SK-N-SH (cell line): ENCODE results near the gene SLBP. TPM values are rescaled to one million over a fixed set of nuclear protein-coding genes. Genes with fewer than 3 reads are reported as not detected.

Experiments
- CTCF ChIA-PET: fragments of 300-600, 350-600 bp; formaldehyde crosslinking; extraction: SDS; loops from one replicate; lab custom pipeline; 2021; lab: Yijun Ruan, JAX
- POLR2A ChIA-PET: fragments of 350-600 bp; sonication (Branson Sonifier 250); formaldehyde crosslinking; extraction: SDS; loops from one replicate; lab custom pipeline; 2020; ENCODE audit warnings: antibody characterized with exemption, inconsistent platforms; lab: Yijun Ruan, JAX
- DNase-seq: peaks from one replicate; pipeline ENCODE4 v3.0.0; 2012
- H2AFZ ChIP-seq: fragments of 200-600 bp; sonication (generic); 2 replicates; pipeline ENCODE4 v1.8.1; 2016; ENCODE audit warnings: antibody characterized with exemption, mild to moderate bottlenecking, low read depth
- H3F3A ChIP-seq: fragments of 200-600 bp; sonication (generic); replicated peaks from 2 replicates; pipeline ENCODE3; 2016; ENCODE audit warnings: antibody characterized with exemption, mild to moderate bottlenecking; ENCODE audit not compliant: insufficient read depth
- H3K27ac ChIP-seq, 2 experiments: fragments of 200-500 bp in 1 of 2; fragments of 200-600 bp in 1 of 2; sonication (Bioruptor generic) in 1 of 2; sonication (generic), shearing (Covaris generic) in 1 of 2; 2 replicates each; pipeline versions ENCODE4 v1.5.1 to v1.6.1; 2014 to 2016; ENCODE audit warnings: low read depth in 2 of 2, inconsistent platforms in 1 of 2, low read length in 1 of 2, mild to moderate bottlenecking in 1 of 2, mixed read lengths in 1 of 2
- H3K27me3 ChIP-seq: fragments of 200-600 bp; sonication (generic), shearing (Covaris generic); 2 replicates; pipeline ENCODE4 v1.6.1; 2016; ENCODE audit warnings: mixed run types; ENCODE audit not compliant: insufficient read depth
- H3K36me3 ChIP-seq, 2 experiments: fragments of 200-500 bp in 1 of 2; fragments of 200-600 bp in 1 of 2; sonication (Bioruptor generic) in 1 of 2; sonication (generic) in 1 of 2; replicated peaks in 1 of 2; 2 replicates each; pipeline versions ENCODE3 to v1.5.1; 2014 to 2016; ENCODE audit warnings: low read length in 1 of 2, mild to moderate bottlenecking in 1 of 2; ENCODE audit not compliant: insufficient read depth in 2 of 2, control insufficient read depth in 1 of 2
- H3K4me1 ChIP-seq, 2 experiments: fragments of 200-500 bp in 1 of 2; fragments of 200-600 bp in 1 of 2; sonication (Bioruptor generic) in 1 of 2; sonication (generic), shearing (Covaris generic) in 1 of 2; 2 replicates each; pipeline versions ENCODE4 v1.5.1 to v1.6.1; 2014 to 2016; ENCODE audit warnings: low read depth in 1 of 2, low read length in 1 of 2, mixed run types in 1 of 2; ENCODE audit not compliant: insufficient read depth in 2 of 2, control insufficient read depth in 1 of 2
- H3K4me2 ChIP-seq: fragments of 200-600 bp; sonication (generic), shearing (Covaris generic); 2 replicates; pipeline ENCODE4 v1.6.1; 2017; ENCODE audit warnings: mixed run types
- H3K4me3 ChIP-seq, 2 experiments: fragments of 200-500 bp in 1 of 2; fragments of 200-600 bp in 1 of 2; sonication (Bioruptor generic) in 1 of 2; sonication (generic), shearing (Covaris generic) in 1 of 2; 2 replicates each; pipeline versions ENCODE4 v1.5.1 to v1.8.1; 2014 to 2016; ENCODE audit warnings: low read depth in 2 of 2, inconsistent platforms in 1 of 2, low read length in 1 of 2, mild to moderate bottlenecking in 1 of 2, mixed read lengths in 1 of 2, moderate library complexity in 1 of 2
- H3K79me2 ChIP-seq: fragments of 200-600 bp; sonication (generic); 2 replicates; pipeline ENCODE4 v1.8.1; 2017; ENCODE audit warnings: mild to moderate bottlenecking; ENCODE audit not compliant: insufficient read depth
- H3K9ac ChIP-seq: fragments of 200-600 bp; sonication (generic); 2 replicates; pipeline ENCODE4 v1.6.1; 2017; ENCODE audit warnings: mixed run types
- H3K9me2 ChIP-seq: fragments of 200-600 bp; sonication (generic); 2 replicates; pipeline ENCODE4 v1.6.1; 2017; ENCODE audit warnings: mixed run types
- H3K9me3 ChIP-seq: fragments of 200-600 bp; sonication (generic); 2 replicates; pipeline ENCODE4 v1.6.1; 2017; ENCODE audit warnings: mixed run types, mild to moderate bottlenecking, moderate library complexity
- H4K20me1 ChIP-seq: fragments of 200-600 bp; sonication (generic); 2 replicates; pipeline ENCODE4 v1.6.1; 2017; ENCODE audit warnings: mild to moderate bottlenecking, mixed run types; ENCODE audit not compliant: insufficient read depth
- EP300 ChIP-seq, 2 experiments: IDR thresholded peaks; 2 replicates each; pipeline versions ENCODE4 v1.4.0 to v1.6.1; 2012; ENCODE audit warnings: borderline replicate concordance in 1 of 2, low read depth in 1 of 2, low read length in 1 of 2
- EZH2phosphoT487 ChIP-seq: fragments of 200-600 bp; sonication (generic); IDR thresholded peaks from 2 replicates; pipeline ENCODE4 v1.6.1; 2017; ENCODE audit warnings: low read depth, mixed run types, mild to moderate bottlenecking, antibody characterized with exemption, moderate library complexity, borderline replicate concordance
- FOSL2 ChIP-seq: IDR thresholded peaks from 2 replicates; pipeline ENCODE4 v1.4.0; 2012; ENCODE audit warnings: low read depth, mild to moderate bottlenecking, moderate library complexity, borderline replicate concordance
- FOXJ3 ChIP-seq: sonication (generic); formaldehyde crosslinking; IDR thresholded peaks from 2 replicates; pipeline ENCODE4 v1.5.1; 2020; ENCODE audit warnings: mild to moderate bottlenecking, missing genetic modification reagents
- FOXM1 ChIP-seq: IDR thresholded peaks from 2 replicates; pipeline ENCODE4 v1.4.0; 2012; ENCODE audit warnings: low read depth, mild to moderate bottlenecking
- JUND ChIP-seq: IDR thresholded peaks from 2 replicates; pipeline ENCODE4 v1.4.0; 2012
- MEF2A ChIP-seq: IDR thresholded peaks from 2 replicates; pipeline ENCODE4 v1.4.0; 2012; ENCODE audit warnings: low read depth, borderline replicate concordance
- NFIC ChIP-seq: IDR thresholded peaks from 2 replicates; pipeline ENCODE4 v1.4.0; 2012; ENCODE audit warnings: borderline replicate concordance
- NRF1 ChIP-seq: IDR thresholded peaks from 2 replicates; pipeline ENCODE4 v1.6.1; 2012; ENCODE audit warnings: low read depth, mild to moderate bottlenecking, low read length
- RAD21 ChIP-seq: IDR thresholded peaks from 2 replicates; pipeline ENCODE4 v1.6.1; 2012; ENCODE audit warnings: mild to moderate bottlenecking, low read length
- RCOR1 ChIP-seq: fragments of 150-350 bp; IDR thresholded peaks from 2 replicates; pipeline ENCODE4 v1.6.1; 2017; ENCODE audit warnings: antibody characterized with exemption, low read length
- RXRA ChIP-seq: IDR thresholded peaks from 2 replicates; pipeline ENCODE4 v1.4.0; 2012; ENCODE audit warnings: low read depth, mild to moderate bottlenecking, borderline replicate concordance
- TCF12 ChIP-seq: IDR thresholded peaks from 2 replicates; pipeline ENCODE4 v1.4.0; 2012
- USF2 ChIP-seq: fragments of 150-350 bp; IDR thresholded peaks from 2 replicates; pipeline ENCODE4 v1.6.1; 2017; ENCODE audit warnings: antibody characterized with exemption, low read length, low read depth, borderline replicate concordance
- YY1 ChIP-seq: IDR thresholded peaks from 2 replicates; pipeline ENCODE4 v1.4.0; 2012; ENCODE audit warnings: low read depth, mild to moderate bottlenecking
- WGBS: methylation state at CpG from one replicate; pipeline ENCODE4 v1.1.6; 2017; ENCODE audit warnings: low lambda C conversion rate; 5-methylcytosine and 5-hydroxymethylcytosine counted together
- polyA plus RNA-seq, 3 experiments: library from polyadenylated mRNA; depleted of rRNA; stranded (reverse); fragments of >200 nt; gene quantifications; 2 replicates each; pipeline ENCODE4 v1.2.3, GENCODE V29; 2012
- TF ChIP-seq, protein P1 (sequence below): IDR thresholded peaks from 2 replicates; pipeline ENCODE4 v1.6.1; 2012; ENCODE audit warnings: mild to moderate bottlenecking, low read depth, low read length, moderate library complexity
- TF ChIP-seq, protein P2 (sequence below): IDR thresholded peaks from 2 replicates; pipeline ENCODE4 v1.4.0; 2012; ENCODE audit warnings: low read depth

Gene SLBP
- polyA plus RNA-seq, 1 of the 3 experiments (the other 2 are of a cell fraction), result 51.5 TPM

- ChIA-PET POLR2A (no interaction called here), CTCF (interaction anchor here (0.9 kb wide), 1 partner anchor 20 kb away, joined by 3 read pairs; no protein-coding TSS in a partner anchor)
- H3K9ac ChIP-seq, result no peak overlapping the region
- H3K27ac ChIP-seq, result no peak overlapping the region
- H3K9me2 ChIP-seq, result no peaks in the 10 kb centered on the region
- DNase-seq, result no peak
- H4K20me1 ChIP-seq, result peaks cover 3% of the 10 kb centered on the region; the same call in 1 of the 2 replicates
- H3F3A ChIP-seq, result no peaks in the 10 kb centered on the region
- no peak overlapping the region for H3K4me3 ChIP-seq
- WGBS, result 89% methylated on average over 3 of the region's 3 CpGs
- TF ChIP-seq EP300 (IDR thresholded peaks at IDR 0.05; ENCODE audit: borderline replicate concordance in 1 of 2, low read depth in 1 of 2, low read length in 1 of 2), result no peak
- TF ChIP-seq USF2, result no peak
- no peak for TF ChIP-seq RAD21
- no peak for TF ChIP-seq FOXJ3 (CRISPR knock-in tag)
- TF ChIP-seq NFIC, result no peak
- no peak for TF ChIP-seq MEF2A
- no peak for TF ChIP-seq YY1
- no peak for TF ChIP-seq EZH2phosphoT487
- no peak for TF ChIP-seq NRF1
- TF ChIP-seq FOSL2, result no peak
- TF ChIP-seq, protein P1, sequence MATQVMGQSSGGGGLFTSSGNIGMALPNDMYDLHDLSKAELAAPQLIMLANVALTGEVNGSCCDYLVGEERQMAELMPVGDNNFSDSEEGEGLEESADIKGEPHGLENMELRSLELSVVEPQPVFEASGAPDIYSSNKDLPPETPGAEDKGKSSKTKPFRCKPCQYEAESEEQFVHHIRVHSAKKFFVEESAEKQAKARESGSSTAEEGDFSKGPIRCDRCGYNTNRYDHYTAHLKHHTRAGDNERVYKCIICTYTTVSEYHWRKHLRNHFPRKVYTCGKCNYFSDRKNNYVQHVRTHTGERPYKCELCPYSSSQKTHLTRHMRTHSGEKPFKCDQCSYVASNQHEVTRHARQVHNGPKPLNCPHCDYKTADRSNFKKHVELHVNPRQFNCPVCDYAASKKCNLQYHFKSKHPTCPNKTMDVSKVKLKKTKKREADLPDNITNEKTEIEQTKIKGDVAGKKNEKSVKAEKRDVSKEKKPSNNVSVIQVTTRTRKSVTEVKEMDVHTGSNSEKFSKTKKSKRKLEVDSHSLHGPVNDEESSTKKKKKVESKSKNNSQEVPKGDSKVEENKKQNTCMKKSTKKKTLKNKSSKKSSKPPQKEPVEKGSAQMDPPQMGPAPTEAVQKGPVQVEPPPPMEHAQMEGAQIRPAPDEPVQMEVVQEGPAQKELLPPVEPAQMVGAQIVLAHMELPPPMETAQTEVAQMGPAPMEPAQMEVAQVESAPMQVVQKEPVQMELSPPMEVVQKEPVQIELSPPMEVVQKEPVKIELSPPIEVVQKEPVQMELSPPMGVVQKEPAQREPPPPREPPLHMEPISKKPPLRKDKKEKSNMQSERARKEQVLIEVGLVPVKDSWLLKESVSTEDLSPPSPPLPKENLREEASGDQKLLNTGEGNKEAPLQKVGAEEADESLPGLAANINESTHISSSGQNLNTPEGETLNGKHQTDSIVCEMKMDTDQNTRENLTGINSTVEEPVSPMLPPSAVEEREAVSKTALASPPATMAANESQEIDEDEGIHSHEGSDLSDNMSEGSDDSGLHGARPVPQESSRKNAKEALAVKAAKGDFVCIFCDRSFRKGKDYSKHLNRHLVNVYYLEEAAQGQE, result no peak
- TF ChIP-seq TCF12, result no peak
- no peak for TF ChIP-seq RCOR1
- TF ChIP-seq, protein P2, sequence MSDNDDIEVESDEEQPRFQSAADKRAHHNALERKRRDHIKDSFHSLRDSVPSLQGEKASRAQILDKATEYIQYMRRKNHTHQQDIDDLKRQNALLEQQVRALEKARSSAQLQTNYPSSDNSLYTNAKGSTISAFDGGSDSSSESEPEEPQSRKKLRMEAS, result no peak
- TF ChIP-seq FOXM1, result no peak
- TF ChIP-seq RXRA, result no peak
- TF ChIP-seq JUND, result no peak
- H2AFZ ChIP-seq, result no peak overlapping the region
- H3K79me2 ChIP-seq, result no peaks in the 10 kb centered on the region
- peaks cover 0 to 18% of the 10 kb centered on the region in 2 experiments; a peak in 1 of 4 replicates for H3K4me1 ChIP-seq
- no peak overlapping the region for H3K4me2 ChIP-seq
- no peaks in the 10 kb centered on the region for H3K9me3 ChIP-seq
- no peaks in the 10 kb centered on the region for H3K36me3 ChIP-seq
- H3K27me3 ChIP-seq, result no peaks in the 10 kb centered on the region
These were observed 63.2 kb downstream of the SLBP start for GRCh38 chr4:1648962-1649361.
